Measurements from ENCODE around the gene EIF3B.

GRCh38 chr7:2315787-2316186, 38.8 kb upstream of the EIF3B start:
- TF ChIP-seq, protein P1, sequence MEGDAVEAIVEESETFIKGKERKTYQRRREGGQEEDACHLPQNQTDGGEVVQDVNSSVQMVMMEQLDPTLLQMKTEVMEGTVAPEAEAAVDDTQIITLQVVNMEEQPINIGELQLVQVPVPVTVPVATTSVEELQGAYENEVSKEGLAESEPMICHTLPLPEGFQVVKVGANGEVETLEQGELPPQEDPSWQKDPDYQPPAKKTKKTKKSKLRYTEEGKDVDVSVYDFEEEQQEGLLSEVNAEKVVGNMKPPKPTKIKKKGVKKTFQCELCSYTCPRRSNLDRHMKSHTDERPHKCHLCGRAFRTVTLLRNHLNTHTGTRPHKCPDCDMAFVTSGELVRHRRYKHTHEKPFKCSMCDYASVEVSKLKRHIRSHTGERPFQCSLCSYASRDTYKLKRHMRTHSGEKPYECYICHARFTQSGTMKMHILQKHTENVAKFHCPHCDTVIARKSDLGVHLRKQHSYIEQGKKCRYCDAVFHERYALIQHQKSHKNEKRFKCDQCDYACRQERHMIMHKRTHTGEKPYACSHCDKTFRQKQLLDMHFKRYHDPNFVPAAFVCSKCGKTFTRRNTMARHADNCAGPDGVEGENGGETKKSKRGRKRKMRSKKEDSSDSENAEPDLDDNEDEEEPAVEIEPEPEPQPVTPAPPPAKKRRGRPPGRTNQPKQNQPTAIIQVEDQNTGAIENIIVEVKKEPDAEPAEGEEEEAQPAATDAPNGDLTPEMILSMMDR (IDR thresholded peaks at IDR 0.05): no peak
- TF ChIP-seq POLR2A (IDR thresholded peaks at IDR 0.05): no peak
